PFSK-1 (cell line): ENCODE data around the gene NPHS1.

ENCODE experiments used
- FOXP2 ChIP-seq: optimal IDR thresholded peaks from 2 replicates; pipeline ENCODE3; 2011; ENCODE audit warnings: borderline replicate concordance, control low read depth, inconsistent platforms; ENCODE audit not compliant: insufficient read depth; ENCODE audit errors: extremely low read length, extremely low read depth
- POLR2AphosphoS5 ChIP-seq: IDR thresholded peaks from 2 replicates; pipeline ENCODE4 v1.6.1; 2012; ENCODE audit warnings: low read depth, mild to moderate bottlenecking, control low read depth, low read length, moderate library complexity
- SIN3A ChIP-seq: IDR thresholded peaks from 2 replicates; pipeline ENCODE4 v1.6.1; 2012; ENCODE audit warnings: mild to moderate bottlenecking, low read length, moderate library complexity, borderline replicate concordance; ENCODE audit not compliant: insufficient read depth
- TAF1 ChIP-seq: IDR thresholded peaks from 2 replicates; pipeline ENCODE4 v1.6.1; 2012; ENCODE audit warnings: low read length, control low read depth, borderline replicate concordance; ENCODE audit not compliant: insufficient read depth
- TF ChIP-seq, protein P1 (sequence below), 2 experiments: IDR thresholded peaks; 2 replicates each; pipeline versions ENCODE4 v1.6.1 to v1.8.0; 2011 to 2012; ENCODE audit warnings: low read depth in 2 of 2, low read length in 2 of 2, control low read depth in 1 of 2, inconsistent platforms in 1 of 2, mild to moderate bottlenecking in 1 of 2, moderate library complexity in 1 of 2; ENCODE audit not compliant: insufficient read depth in 1 of 2

NPHS1 gene

DNA sequence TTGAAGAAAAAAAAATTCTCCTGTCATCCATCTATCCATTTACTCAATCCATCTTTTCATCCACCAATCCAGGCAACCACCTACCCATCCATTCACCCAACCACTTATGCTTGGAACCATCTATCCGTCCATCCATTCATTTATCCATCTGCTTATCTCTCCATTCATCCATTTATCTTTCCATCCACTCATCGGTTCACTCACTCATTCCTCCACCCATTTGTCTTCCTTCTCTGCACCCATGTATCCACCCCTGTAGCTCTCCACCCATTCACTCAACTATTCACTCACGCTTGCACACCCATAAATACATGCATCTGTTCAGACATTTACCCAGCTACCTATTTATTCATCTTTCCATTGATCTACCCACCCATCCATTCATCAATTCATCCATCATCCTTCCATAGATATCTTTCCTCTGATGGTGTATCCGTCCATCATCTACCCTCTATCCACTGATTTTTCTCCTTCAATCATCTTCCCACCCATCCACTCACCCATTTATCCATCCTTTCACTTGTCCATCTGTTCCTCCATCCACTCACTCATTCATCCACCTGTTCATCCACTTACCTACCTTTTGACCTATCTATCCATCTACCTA is 9.5 kb downstream of the NPHS1 start:
- no peak for TF ChIP-seq FOXP2
- TF ChIP-seq, protein P1, sequence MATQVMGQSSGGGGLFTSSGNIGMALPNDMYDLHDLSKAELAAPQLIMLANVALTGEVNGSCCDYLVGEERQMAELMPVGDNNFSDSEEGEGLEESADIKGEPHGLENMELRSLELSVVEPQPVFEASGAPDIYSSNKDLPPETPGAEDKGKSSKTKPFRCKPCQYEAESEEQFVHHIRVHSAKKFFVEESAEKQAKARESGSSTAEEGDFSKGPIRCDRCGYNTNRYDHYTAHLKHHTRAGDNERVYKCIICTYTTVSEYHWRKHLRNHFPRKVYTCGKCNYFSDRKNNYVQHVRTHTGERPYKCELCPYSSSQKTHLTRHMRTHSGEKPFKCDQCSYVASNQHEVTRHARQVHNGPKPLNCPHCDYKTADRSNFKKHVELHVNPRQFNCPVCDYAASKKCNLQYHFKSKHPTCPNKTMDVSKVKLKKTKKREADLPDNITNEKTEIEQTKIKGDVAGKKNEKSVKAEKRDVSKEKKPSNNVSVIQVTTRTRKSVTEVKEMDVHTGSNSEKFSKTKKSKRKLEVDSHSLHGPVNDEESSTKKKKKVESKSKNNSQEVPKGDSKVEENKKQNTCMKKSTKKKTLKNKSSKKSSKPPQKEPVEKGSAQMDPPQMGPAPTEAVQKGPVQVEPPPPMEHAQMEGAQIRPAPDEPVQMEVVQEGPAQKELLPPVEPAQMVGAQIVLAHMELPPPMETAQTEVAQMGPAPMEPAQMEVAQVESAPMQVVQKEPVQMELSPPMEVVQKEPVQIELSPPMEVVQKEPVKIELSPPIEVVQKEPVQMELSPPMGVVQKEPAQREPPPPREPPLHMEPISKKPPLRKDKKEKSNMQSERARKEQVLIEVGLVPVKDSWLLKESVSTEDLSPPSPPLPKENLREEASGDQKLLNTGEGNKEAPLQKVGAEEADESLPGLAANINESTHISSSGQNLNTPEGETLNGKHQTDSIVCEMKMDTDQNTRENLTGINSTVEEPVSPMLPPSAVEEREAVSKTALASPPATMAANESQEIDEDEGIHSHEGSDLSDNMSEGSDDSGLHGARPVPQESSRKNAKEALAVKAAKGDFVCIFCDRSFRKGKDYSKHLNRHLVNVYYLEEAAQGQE (IDR thresholded peaks at IDR 0.05; ENCODE audit: insufficient read depth in 1 of 2, low read depth in 2 of 2, low read length in 2 of 2): no peak
- no peak for TF ChIP-seq POLR2AphosphoS5
- TF ChIP-seq SIN3A: no peak
- no peak for TF ChIP-seq TAF1

DNA sequence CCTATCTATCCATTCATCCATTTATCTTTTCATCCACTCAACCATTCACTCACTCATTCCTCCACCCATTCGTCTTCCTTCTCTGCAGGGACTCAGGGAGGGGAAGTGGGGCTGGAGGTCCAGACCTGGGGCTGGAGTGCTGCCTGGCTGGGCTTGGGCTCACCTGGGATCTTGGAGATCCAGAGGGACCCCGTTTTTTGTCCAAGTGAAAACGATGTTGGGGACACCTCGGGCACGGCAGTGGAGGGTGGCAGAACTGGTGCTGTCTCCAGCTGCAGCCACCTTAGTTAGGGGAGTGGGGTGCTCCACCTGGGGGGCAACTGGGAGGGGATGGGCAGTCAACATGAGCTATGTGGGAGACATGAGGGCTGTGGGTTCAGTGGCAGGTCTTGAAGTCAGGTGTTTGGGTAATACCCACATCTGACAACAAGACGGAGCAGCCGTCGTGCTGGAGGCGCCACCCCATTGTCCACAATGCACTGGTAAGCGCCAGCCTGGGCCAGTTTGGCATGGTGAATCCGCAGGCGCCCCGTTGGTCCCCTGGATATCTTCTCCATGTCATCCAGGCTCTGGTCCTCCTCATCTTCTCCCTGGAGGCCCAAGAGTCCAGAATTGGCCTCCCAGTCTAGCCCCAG is 10.2 kb downstream of the NPHS1 start:
- TF ChIP-seq, protein P1 (IDR thresholded peaks at IDR 0.05; ENCODE audit: insufficient read depth in 1 of 2, low read depth in 2 of 2, low read length in 2 of 2): no peak
- no peak for TF ChIP-seq TAF1
- TF ChIP-seq POLR2AphosphoS5: no peak
- no peak for TF ChIP-seq FOXP2
- no peak for TF ChIP-seq SIN3A

- TF ChIP-seq FOXP2 (no peak), SIN3A (no peak), TAF1 (no peak), POLR2AphosphoS5 (no peak)
- TF ChIP-seq, protein P1 (IDR thresholded peaks at IDR 0.05; ENCODE audit: insufficient read depth in 1 of 2, low read depth in 2 of 2, low read length in 2 of 2): no peak
Observed at GRCh38 chr19:35833972-35834371, 18.3 kb downstream of the NPHS1 start.

DNA sequence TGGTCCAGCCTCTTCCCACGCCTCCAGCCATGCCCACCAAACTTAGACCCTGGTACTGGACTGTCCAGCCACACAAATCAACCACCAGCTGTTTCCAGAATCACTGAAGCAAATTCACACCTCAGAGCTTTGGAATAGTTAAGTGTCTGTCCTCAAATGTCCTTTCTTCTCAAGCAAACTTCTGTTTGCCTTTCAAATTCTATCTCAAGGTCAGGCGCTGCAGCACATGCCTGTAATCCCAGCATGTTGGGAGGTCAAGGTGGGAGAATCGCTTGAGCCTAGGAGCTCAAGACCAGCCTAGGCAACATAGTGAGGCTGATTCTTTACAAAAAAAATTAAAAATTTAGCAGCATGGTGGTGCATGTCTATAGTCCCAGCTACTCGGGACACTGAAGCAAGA is 20.2 kb downstream of the NPHS1 start:
- TF ChIP-seq FOXP2 (no peak), SIN3A (no peak), POLR2AphosphoS5 (no peak), TAF1 (no peak)
- TF ChIP-seq, protein P1 (IDR thresholded peaks at IDR 0.05; ENCODE audit: insufficient read depth in 1 of 2, low read depth in 2 of 2, low read length in 2 of 2): no peak
